Gastroesophageal sphincter (tissue), 3 donors: ENCODE measurements around the gene OR52N4.

Experiments used
- CTCF ChIP-seq, 4 experiments: fragments of 200-600 bp in 2 of 4; fragments of 450-650 bp in 2 of 4; sonication (generic) in 1 of 4; IDR thresholded peaks; one replicate each; pipeline ENCODE4 v1.5.1; 2017 to 2019; ENCODE audit warnings: antibody characterized with exemption in 4 of 4, mild to moderate bottlenecking in 2 of 4, moderate library complexity in 2 of 4
- EP300 ChIP-seq: sonication (generic); formaldehyde crosslinking; IDR thresholded peaks from one replicate; pipeline ENCODE4 v1.6.1; 2017; ENCODE audit warnings: antibody characterized with exemption, mild to moderate bottlenecking
- POLR2A ChIP-seq, 2 donors: fragments of 450-650 bp; IDR thresholded peaks; one replicate each; pipeline ENCODE4 v1.6.1; 2017; ENCODE audit warnings: antibody characterized with exemption in 2 of 2, mild to moderate bottlenecking in 2 of 2, moderate library complexity in 1 of 2
- POLR2AphosphoS5 ChIP-seq: sonication (generic); formaldehyde crosslinking; IDR thresholded peaks from one replicate; pipeline ENCODE4 v1.6.1; 2017; ENCODE audit warnings: antibody characterized with exemption

GRCh38 chr11:5726351-5726750, 27.7 kb upstream of the OR52N4 start:
- TF ChIP-seq CTCF (IDR thresholded peaks at IDR 0.05) (no peak), POLR2A (IDR thresholded peaks at IDR 0.05) (no peak), POLR2AphosphoS5 (no peak), EP300 (no peak)
